CD4-positive, alpha-beta memory T cell (primary cell): ENCODE results near the gene ZNF512B. TPM values are rescaled to one million over a fixed set of nuclear protein-coding genes. Genes with fewer than 3 reads are reported as not detected.
A peak's percentile ranks its signal among the peaks of the same experiment; 100 is the strongest.
"Not testable (repeated sequence)": the region's sequence is repeated elsewhere in the genome, so short reads cannot be mapped to it uniquely, and the experiment has no call there.

Experiments
- CTCF ChIA-PET: fragments of 350-600 bp; sonication (Branson Sonifier 250); formaldehyde crosslinking; loops from one replicate; lab custom pipeline; 2021; ENCODE audit warnings: inconsistent platforms; ENCODE audit not compliant: partially characterized antibody; lab: Charles Lee
- POLR2A ChIA-PET: fragments of 350-600 bp; sonication (Branson Sonifier 250); formaldehyde crosslinking; loops from one replicate; lab custom pipeline; 2021; ENCODE audit not compliant: partially characterized antibody; lab: Charles Lee
- DNase-seq, 5 donors: peaks; one replicate each; pipeline versions ENCODE4 v3.0.0 to v3.0.0-alpha.2; 2020 to 2022; ENCODE audit warnings: mixed read lengths in 1 of 5
- H3K27ac ChIP-seq: one replicate; pipeline ENCODE4 v1.7.0; 2013; ENCODE audit warnings: low read depth, low read length
- H3K27me3 ChIP-seq: 2 replicates; pipeline ENCODE4 v1.7.0; 2013; ENCODE audit warnings: mild to moderate bottlenecking, low read length, moderate library complexity; ENCODE audit not compliant: insufficient read depth
- H3K36me3 ChIP-seq: 2 replicates; pipeline ENCODE4 v1.7.0; 2013; ENCODE audit warnings: mild to moderate bottlenecking, low read length, moderate library complexity; ENCODE audit not compliant: insufficient read depth
- H3K4me1 ChIP-seq: 2 replicates; pipeline ENCODE4 v1.7.0; 2013; ENCODE audit warnings: mild to moderate bottlenecking, low read length, moderate library complexity; ENCODE audit not compliant: insufficient read depth
- H3K4me3 ChIP-seq, 2 donors: one replicate each; pipeline ENCODE4 v1.7.0; 2013; ENCODE audit warnings: low read length in 2 of 2, mild to moderate bottlenecking in 1 of 2
- H3K9me3 ChIP-seq, 2 donors: one replicate each; pipeline ENCODE4 v1.7.0; 2013; ENCODE audit warnings: low read length in 2 of 2, control low read depth in 1 of 2; ENCODE audit not compliant: control insufficient read depth in 1 of 2
- H3K27ac Mint-ChIP-seq, 7 donors: one replicate each; pipeline ENCODE4 v1.8.0; 2020 to 2021; ENCODE audit warnings: mixed read lengths in 7 of 7, mild to moderate bottlenecking in 6 of 7, inconsistent platforms in 3 of 7, moderate library complexity in 3 of 7
- H3K27me3 Mint-ChIP-seq, 2 donors: one replicate each; pipeline ENCODE4 v1.8.0; 2020 to 2021; ENCODE audit warnings: mixed read lengths in 2 of 2
- H3K36me3 Mint-ChIP-seq, 2 donors: one replicate each; pipeline ENCODE4 v1.8.0; 2020 to 2021; ENCODE audit warnings: mixed read lengths in 2 of 2, inconsistent platforms in 1 of 2, mild to moderate bottlenecking in 1 of 2
- H3K4me1 Mint-ChIP-seq, 4 donors: one replicate each; pipeline ENCODE4 v1.8.0; 2020 to 2021; ENCODE audit warnings: mixed read lengths in 4 of 4, mild to moderate bottlenecking in 1 of 4
- H3K4me3 Mint-ChIP-seq, 8 donors: one replicate each; pipeline ENCODE4 v1.8.0; 2020 to 2021; ENCODE audit warnings: mixed read lengths in 8 of 8, mild to moderate bottlenecking in 7 of 8, moderate library complexity in 6 of 8, inconsistent platforms in 3 of 8
- H3K9me3 Mint-ChIP-seq, 8 donors: one replicate each; pipeline ENCODE4 v1.8.0; 2020 to 2021; ENCODE audit warnings: mixed read lengths in 8 of 8, mild to moderate bottlenecking in 5 of 8, inconsistent platforms in 3 of 8, moderate library complexity in 1 of 8
- intact Hi-C: fragments of 100-400 bp; cut with micrococcal nuclease; formaldehyde crosslinking; loops from one replicate; pipeline ENCODE4 v1.15.1; 2023
- polyA plus RNA-seq, 2 donors: library from polyadenylated mRNA; unstranded; fragments of 300-500 nt; fragmentation: Illumina TruSeq; gene quantifications; one replicate each; pipeline ENCODE4 v1.2.3, GENCODE V29; 2021
- total RNA-seq, 2 experiments: library from RNA; stranded (reverse); gene quantifications; one replicate each; pipeline ENCODE4 v1.2.3, GENCODE V29; 2021

Gene ZNF512B
- total and polyA plus RNA-seq, 4 experiments from 2014 or later: 0.20 to 22.0 (median 11.2) TPM

GRCh38 chr20:63978319-63979228 lies 8.8 kb upstream of the ZNF512B start:
- peak overlapping the region; percentile 63 for H3K27ac ChIP-seq
- Mint-ChIP-seq H3K9me3 (peaks cover 0 to 1% (median 0%) of the 10 kb centered on the region in 8 donors), H3K4me3 (peak overlapping the region; percentile 82 to 87 (median 85)), H3K36me3 (peaks cover 24 to 40% of the 10 kb centered on the region in 2 donors), H3K4me1 (peaks cover 43 to 77% (median 60%) of the 10 kb centered on the region in 4 donors), H3K27me3 (no peaks in the 10 kb centered on the region), H3K27ac (peak overlapping the region; percentile 86 to 94 (median 91))
- H3K4me3 ChIP-seq: peak overlapping the region; percentile 36 to 59
- no peaks in the 10 kb centered on the region for H3K9me3 ChIP-seq
- ChIA-PET POLR2A (interaction anchor here (1.1 to 2.5 kb wide), 16 partner anchors 8 to 458 kb away, joined by 3 to 71 read pairs (median 9); partner anchors contain the start of genes ARFRP1, GMEB2, PPDPF and PTK6), CTCF (interaction anchor here (1.1 to 4.2 kb wide), 7 partner anchors 22 to 271 kb away, joined by 4 to 84 read pairs (median 10); partner anchors contain the start of genes ARFRP1, C20orf204, TCEA2 and UCKL1)
- peaks cover 54% of the 10 kb centered on the region for H3K4me1 ChIP-seq
- peaks cover 10% of the 10 kb centered on the region for H3K36me3 ChIP-seq
- no peaks in the 10 kb centered on the region for H3K27me3 ChIP-seq
- intact Hi-C loops: no loop called here
- DNase-seq: peak in 4 of 5 donors; percentile 28 to 56 (median 40)

DNA sequence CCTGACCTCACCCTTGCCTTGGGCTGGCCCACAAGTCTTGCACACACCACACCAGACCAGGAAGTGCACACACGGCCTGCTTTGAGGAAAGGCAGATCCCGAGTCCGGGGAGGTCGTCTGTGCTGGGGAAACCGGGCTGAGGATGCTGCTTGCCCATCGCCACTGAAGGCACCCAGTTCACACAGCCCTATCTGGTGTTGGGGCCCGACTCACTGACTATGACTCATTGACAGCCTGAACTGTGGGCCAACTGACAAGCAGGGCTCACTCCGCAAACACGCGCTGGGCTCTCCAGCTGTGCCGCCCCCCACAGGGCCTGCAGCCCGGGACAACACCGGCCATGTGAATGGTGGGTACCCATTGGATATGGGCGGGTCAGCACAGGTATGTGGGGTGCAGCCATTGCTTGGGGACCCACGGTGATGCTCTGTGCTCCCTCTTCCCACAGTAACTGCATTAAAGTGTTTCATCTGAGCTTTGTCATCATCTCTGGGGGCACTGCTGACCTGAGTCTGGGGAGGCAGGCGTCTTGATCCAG lies 8.1 kb upstream of the ZNF512B start:
- H3K36me3 Mint-ChIP-seq: peaks cover 19 to 34% of the 10 kb centered on the region in 2 donors
- ChIA-PET CTCF (interaction anchor here (0.5 to 1.8 kb wide), 3 partner anchors 24 to 440 kb away, joined by 4 to 10 read pairs (median 6); partner anchors contain the start of gene PTK6), POLR2A (interaction anchor here (1.0 to 1.6 kb wide), 4 partner anchors 22 to 270 kb away, joined by 3 to 7 read pairs (median 4); partner anchors contain the start of genes ARFRP1, C20orf204, UCKL1 and ZGPAT)
- Histone ChIP-seq H3K9me3 (no peaks in the 10 kb centered on the region), H3K36me3 (peaks cover 6% of the 10 kb centered on the region), H3K4me1 (peaks cover 48% of the 10 kb centered on the region), H3K27ac (peak overlapping the region; percentile 63), H3K27me3 (no peaks in the 10 kb centered on the region), H3K4me3 (peak overlapping the region in 1 of 2 donors; percentile 59)
- peak in 2 of 5 donors; percentile 18 to 77 for DNase-seq
- intact Hi-C loops: no loop called here
- no peaks in the 10 kb centered on the region for H3K27me3 Mint-ChIP-seq
- H3K4me3 Mint-ChIP-seq: peak overlapping the region; percentile 82 to 87 (median 85)
- peaks cover 43 to 77% (median 59%) of the 10 kb centered on the region in 4 donors for H3K4me1 Mint-ChIP-seq
- peaks cover 0 to 1% (median 0%) of the 10 kb centered on the region in 8 donors for H3K9me3 Mint-ChIP-seq
- peak overlapping the region; percentile 88 to 94 (median 91) for H3K27ac Mint-ChIP-seq

DNA sequence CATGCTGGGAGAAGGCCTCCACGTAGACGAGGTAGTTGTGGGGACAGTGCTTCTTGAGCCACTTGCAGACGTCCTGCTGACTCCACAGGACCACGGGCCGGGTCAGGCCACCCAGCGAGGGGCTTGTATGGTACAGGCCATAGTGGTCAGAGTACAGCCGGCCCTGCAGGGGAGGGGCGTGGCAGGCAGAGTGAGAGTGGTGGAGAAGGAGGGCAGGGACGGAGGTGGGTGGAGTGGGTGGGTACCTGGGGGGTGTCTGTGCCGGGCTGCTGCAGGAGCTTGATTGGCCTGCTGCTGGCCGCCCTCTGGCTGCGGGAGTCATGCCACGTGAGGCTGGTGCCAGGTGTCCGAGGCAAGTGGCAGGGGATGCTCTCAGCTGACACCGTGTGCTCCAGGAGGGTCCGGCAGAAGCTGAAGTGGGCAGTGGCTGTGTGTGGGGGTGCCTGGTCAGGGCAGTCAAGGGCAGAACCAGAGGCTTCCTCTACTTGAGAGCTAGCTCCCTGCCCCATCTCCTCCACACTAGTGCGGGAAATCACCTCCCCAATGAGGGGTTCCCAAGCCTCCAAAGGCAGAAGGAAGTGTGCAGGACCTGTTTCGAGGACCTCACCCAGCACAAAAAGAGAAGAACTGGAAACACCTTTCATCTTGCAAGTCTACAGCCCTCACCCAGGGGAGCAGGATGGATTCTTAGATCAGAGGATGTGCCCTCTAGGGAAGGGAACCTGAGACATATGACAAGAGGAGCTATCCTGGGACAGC lies 7.4 kb upstream of the ZNF512B start:
- H3K36me3 Mint-ChIP-seq: peaks cover 12 to 32% of the 10 kb centered on the region in 2 donors
- H3K9me3 ChIP-seq: no peaks in the 10 kb centered on the region
- DNase-seq: no peak
- peak overlapping the region in 7 of 8 donors; percentile 73 to 87 (median 84) for H3K4me3 Mint-ChIP-seq
- peaks cover 0 to 1% (median 0%) of the 10 kb centered on the region in 8 donors for H3K9me3 Mint-ChIP-seq
- H3K27ac ChIP-seq: peak overlapping the region; percentile 63
- intact Hi-C loops: no loop called here
- no peaks in the 10 kb centered on the region for H3K27me3 ChIP-seq
- H3K4me1 Mint-ChIP-seq: peaks cover 38 to 77% (median 55%) of the 10 kb centered on the region in 4 donors
- H3K4me3 ChIP-seq: no peak overlapping the region
- POLR2A ChIA-PET: interaction anchor here (1.0 to 1.6 kb wide), 4 partner anchors 21 to 270 kb away, joined by 3 to 7 read pairs (median 4); partner anchors contain the start of genes ARFRP1, C20orf204, UCKL1 and ZGPAT
- H3K27ac Mint-ChIP-seq: peak overlapping the region; percentile 85 to 94 (median 90)
- no peaks in the 10 kb centered on the region for H3K27me3 Mint-ChIP-seq
- CTCF ChIA-PET: interaction anchor here (0.5 to 1.8 kb wide), 3 partner anchors 25 to 439 kb away, joined by 4 to 10 read pairs (median 6); partner anchors contain the start of gene PTK6
- H3K36me3 ChIP-seq: no peaks in the 10 kb centered on the region
- peaks cover 41% of the 10 kb centered on the region for H3K4me1 ChIP-seq

- not testable (repeated sequence) for H3K27me3 Mint-ChIP-seq
Measured at GRCh38 chr20:63976511-63976910, 6.8 kb upstream of the ZNF512B start.

DNA sequence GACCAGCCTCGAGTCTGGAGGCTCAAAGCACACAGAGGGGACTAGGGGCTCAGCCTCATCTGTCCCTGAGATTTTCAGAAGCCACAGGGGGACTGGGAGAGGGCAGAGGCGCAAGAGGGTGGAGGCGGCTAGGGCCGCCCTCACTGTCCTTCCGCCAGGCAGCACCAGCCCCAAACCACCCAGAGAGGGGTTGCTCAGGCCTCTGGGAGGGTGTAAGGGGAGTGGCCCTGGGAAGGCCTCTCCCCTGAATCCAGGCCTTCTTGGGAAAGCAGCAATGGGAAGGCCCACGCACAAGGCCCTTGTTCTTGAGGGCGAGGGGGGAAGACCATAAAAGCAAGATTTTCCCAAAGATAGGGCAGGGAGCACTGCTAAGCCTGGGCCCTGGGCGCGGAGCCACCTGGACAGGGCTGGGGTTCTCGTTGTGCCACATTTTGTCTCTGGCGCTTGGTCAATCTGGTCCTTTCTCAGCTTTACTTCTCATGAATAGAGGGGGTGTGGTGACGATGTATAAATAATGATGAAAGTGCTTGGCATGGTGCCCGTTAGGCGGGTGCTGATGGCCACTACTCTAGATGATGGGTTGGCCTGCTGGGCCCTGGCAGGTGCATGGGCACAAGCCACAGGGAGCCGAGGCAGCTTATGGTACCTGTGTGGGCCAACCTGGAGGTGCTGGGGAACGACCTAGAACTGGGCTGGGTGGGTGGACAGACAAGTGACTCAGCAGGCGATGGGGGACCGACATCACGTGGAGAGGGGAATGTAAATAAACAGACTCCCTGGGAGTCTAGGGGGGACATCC lies 4.9 kb upstream of the ZNF512B start:
- Mint-ChIP-seq H3K4me3 (peak overlapping the region in 1 of 8 donors; percentile 16), H3K4me1 (peaks cover 20 to 53% (median 34%) of the 10 kb centered on the region in 4 donors), H3K9me3 (peaks cover 0 to 1% (median 0%) of the 10 kb centered on the region in 8 donors), H3K27me3 (no peaks in the 10 kb centered on the region), H3K27ac (peak overlapping the region in 3 of 7 donors; percentile 14 to 79 (median 55)), H3K36me3 (peaks cover 8 to 15% of the 10 kb centered on the region in 2 donors)
- no peaks in the 10 kb centered on the region for H3K9me3 ChIP-seq
- CTCF ChIA-PET: interaction anchor here (0.7 to 3.3 kb wide), 22 partner anchors 8 to 478 kb away, joined by 3 to 15 read pairs (median 4); partner anchors contain the start of genes PTK6 and TPD52L2
- no peak overlapping the region for H3K27ac ChIP-seq
- POLR2A ChIA-PET: interaction anchor here (0.7 to 2.5 kb wide), 2 partner anchors 18 to 64 kb away, joined by 3 to 12 read pairs; partner anchors contain the start of gene UCKL1
- intact Hi-C loops: loop anchor here (1.0 to 5.0 kb wide), 6 partner anchors 65 to 532 kb away; partner anchors contain the start of gene TPD52L2
- peak in 1 of 5 donors; percentile 25 for DNase-seq
- no peaks in the 10 kb centered on the region for H3K36me3 ChIP-seq
- no peak overlapping the region for H3K4me3 ChIP-seq
- H3K4me1 ChIP-seq: peaks cover 28% of the 10 kb centered on the region
- H3K27me3 ChIP-seq: no peaks in the 10 kb centered on the region

More at GRCh38 chr20:63976511-63976910, 6.8 kb upstream of the ZNF512B start:
- H3K9me3 Mint-ChIP-seq, POLR2A ChIA-PET, DNase-seq, H3K9me3 ChIP-seq, H3K27ac ChIP-seq, H3K4me3 ChIP-seq, intact Hi-C loops, H3K36me3 ChIP-seq, H3K27me3 ChIP-seq: not testable (repeated sequence)
- H3K4me1 ChIP-seq: peaks cover 35% of the 10 kb centered on the region
- Mint-ChIP-seq H3K4me1 (peaks cover 34 to 72% (median 50%) of the 10 kb centered on the region in 4 donors), H3K4me3 (peak overlapping the region in 5 of 8 donors; percentile 4 to 70 (median 45)), H3K36me3 (peaks cover 8 to 28% of the 10 kb centered on the region in 2 donors), H3K27ac (peak overlapping the region in 6 of 7 donors; percentile 19 to 89 (median 68))
- CTCF ChIA-PET: interaction anchor here (0.6 to 3.3 kb wide), 6 partner anchors 62 to 438 kb away, joined by 3 to 15 read pairs (median 5); partner anchors contain the start of genes PTK6 and TPD52L2
